HG02852 (cell line): ENCODE data around the gene RPS24.
"Not testable (repeated sequence)": the region's sequence is repeated elsewhere in the genome, so short reads cannot be mapped to it uniquely, and the experiment has no call there.

ENCODE experiments used
- ATAC-seq: cut with Tn5 transposase; IDR thresholded peaks from one replicate; pipeline ENCODE4 v1.9.1; 2021; ENCODE audit warnings: mild to moderate bottlenecking, moderate library complexity; ENCODE audit not compliant: unreplicated experiment

RPS24 gene

DNA sequence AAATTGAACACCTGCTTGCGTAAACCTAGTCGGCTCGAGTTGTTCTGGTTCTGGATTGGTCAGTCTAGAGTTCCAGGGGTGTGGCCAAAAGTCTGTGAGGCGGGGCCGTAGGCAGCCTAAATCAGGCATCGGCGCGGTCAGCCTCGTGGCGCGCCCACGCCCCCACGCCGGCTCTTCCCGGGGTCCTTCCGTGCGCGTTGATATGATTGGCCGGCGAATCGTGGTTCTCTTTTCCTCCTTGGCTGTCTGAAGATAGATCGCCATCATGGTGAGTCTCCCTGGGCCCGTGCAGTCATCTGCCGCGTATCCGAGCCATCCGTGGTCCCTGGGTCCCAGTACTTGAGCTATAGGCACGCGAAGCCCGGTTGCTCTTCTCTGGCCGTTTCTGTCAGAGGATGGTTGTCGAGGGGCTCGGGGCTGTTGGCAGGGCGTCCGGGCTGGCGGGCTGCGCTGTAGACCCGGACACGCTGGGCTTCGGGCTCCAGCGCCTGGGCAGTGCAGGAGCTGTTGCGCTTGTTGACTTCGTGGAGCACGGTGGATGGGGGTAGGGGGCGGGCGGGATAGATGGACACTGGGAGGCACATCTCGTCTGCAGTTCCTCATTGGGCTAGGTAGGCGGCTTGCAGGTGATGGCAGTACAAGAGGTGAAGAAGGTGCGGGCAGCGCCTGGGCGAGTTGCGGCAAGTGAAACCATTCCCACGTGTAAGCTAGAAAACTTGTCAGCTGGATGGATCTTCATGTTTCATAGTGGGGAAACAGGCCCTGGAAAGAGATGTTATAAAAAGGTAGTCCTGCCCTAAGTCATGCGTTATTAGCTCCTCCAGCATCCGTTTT lies at the start of gene RPS24:
RPS24 (plus strand) TSS at position 227 of the 834 bp plus-strand sequence; CDS start at position 266, 39 bp downstream.
- ATAC-seq, result peak; percentile 82

DNA sequence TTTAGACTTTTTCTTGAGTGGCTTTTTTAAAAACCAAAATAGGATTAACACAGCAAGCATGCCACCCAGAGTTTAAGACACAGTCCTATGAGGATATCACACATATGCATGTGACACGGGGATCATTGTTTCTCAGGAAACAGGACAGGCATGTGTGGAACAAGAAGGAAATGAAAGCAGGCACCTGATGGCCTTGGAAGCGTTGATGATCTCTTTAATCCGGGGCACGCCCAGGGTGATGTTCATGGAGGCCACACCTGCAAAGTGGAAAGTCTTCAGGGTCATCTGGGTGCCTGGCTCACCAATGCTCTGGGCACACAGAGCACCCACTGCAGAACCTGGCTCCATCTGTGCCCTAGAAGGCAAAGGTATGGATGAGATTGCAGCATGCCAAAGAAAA lies 48.7 kb upstream of the RPS24 start:
- no peak for ATAC-seq

DNA sequence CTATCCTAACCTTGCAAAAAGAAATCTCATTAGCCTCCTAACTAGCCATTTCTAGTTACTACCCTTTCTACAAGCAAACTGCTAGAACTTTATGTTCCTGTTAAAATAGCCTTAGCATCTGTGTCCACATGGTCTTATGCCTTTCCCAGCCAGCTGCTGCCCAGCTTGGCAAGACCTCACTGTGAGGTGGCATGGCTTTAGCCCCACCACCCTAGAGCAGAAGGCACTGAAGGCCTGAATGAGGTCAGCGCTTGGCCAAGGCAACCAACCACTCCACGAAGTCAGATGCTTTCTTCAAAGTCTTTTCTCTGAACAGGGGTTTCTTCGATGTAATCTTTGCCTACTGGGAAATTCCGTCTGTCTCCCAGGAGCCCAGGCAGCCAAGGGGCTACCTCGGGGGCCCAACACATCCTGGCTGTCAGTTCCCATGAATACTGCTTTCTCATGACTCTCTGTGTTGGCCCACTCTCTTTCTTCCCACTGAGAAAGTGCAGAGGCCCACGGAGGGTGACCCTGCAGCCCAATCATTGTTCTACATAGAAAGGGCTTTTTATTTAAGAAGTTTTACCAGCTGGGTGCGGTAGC lies 45.9 kb upstream of the RPS24 start:
- ATAC-seq, result no peak

DNA sequence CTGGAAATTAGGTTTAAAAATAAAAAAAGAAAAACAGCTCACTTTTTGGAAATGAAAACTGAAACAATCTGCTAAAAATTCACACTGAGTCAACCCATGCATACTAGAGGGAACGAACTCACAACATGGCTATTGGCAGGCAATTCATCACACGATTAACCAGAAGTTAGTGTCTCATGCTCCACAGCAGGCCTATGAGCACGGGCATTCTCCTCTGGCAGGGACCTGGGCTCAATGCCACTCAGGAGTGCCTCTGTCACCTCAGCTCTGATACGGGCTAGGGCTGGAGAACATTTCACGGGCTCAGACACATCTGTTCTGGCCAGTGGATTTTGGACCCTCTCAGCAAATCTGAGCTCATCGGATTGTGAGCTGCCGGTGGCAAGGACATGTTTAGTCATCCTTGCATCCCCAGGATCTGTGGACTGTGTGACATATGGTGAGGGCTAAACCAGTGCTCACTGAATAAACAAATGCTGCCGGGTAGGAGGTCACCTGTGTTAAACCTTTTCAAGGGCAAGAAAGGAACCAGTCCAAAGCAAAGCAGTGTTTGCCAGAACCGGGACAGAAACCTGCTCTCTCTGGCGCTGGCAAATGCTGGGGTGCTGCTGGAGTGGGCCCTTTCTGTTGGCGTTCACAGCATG lies 44.5 kb upstream of the RPS24 start:
- no peak for ATAC-seq

GRCh38 chr10:77993620-77994019 lies 40.0 kb upstream of the RPS24 start:
- no peak for ATAC-seq

- not testable (repeated sequence) for ATAC-seq
These were observed 34.9 kb upstream of the RPS24 start for GRCh38 chr10:77998780-77999179.

GRCh38 chr10:78000206-78000605 lies 33.5 kb upstream of the RPS24 start:
- no peak for ATAC-seq

- no peak for ATAC-seq
These were observed 32.6 kb upstream of the RPS24 start for GRCh38 chr10:78000956-78001472.

DNA sequence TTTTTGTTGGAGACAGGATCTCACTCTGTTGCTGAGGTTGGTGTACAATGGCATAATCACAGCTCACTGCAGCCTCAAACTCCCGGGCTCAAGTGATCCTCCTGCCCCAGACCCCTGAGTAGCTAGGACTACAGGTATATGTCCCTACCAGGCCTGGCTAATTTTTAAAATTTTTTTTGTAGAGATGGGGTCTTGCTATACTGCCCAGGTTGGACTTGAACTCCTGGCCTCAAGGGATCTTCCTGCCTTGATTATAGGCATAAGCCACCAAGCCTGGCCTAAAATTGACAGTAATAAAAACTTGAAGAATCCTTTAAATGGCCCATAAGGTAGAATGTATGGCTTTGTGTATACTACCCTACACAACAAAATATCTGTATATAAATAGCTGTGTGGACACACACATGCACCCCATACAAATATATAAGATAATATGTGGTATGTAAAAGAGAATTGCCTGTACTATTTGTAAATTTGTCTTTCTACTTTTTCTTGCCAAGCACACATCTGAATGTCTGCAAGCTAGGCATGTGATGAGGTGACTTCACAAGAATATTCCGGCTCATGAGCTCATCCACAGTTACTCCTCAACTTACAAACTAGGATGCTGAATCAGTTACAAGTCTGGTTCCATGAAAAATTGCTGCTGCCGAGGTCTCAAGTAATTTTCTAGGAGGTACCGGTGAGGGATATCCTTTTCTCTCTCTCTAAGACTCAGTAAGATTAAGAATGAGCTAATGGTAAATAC lies 30.9 kb upstream of the RPS24 start:
- ATAC-seq, result no peak

- ATAC-seq, result no peak
These were observed 29.2 kb upstream of the RPS24 start for GRCh38 chr10:78004215-78005026.

GRCh38 chr10:78007172-78007571 lies 26.5 kb upstream of the RPS24 start:
- no peak for ATAC-seq

DNA sequence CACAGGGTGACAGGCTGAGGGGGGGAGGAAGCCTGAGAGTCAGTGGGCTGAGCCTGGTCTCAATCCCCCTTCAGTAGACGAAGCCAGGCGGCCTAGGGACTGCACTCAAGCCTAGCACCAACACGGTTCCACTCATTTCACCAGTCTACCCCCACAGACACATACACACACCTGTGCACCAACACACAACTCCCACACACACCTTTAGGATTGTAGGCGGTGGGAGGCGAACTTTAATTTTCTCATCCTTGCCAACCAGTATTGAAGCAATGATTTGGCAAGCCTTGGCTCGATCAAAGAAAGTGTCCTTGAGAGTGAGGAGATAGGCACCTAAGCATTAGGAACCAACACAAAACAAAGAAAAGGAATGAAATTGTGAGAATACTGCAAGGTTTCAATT lies 24.0 kb upstream of the RPS24 start:
- no peak for ATAC-seq

GRCh38 chr10:78010278-78010677 lies 23.4 kb upstream of the RPS24 start:
- ATAC-seq, result no peak

DNA sequence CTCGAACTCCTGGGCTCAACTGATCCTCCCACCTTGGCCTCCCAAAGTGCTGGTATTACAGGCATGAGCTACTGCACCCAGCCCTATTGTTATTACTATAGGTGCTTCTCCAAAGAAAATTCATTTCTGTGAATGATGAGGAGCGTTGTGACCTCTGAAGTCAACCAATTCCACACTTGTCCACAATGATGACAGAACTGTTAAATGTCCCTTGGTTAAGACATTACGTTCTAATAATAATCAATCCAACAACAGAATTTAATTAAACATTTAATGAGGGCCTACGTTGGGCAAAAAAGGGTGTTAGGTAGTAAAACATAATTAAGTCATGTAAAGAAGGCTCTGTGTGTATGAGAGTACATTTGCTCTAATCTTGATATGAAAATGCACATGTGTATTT lies 22.6 kb upstream of the RPS24 start:
- no peak for ATAC-seq

GRCh38 chr10:78013564-78013963 lies 20.1 kb upstream of the RPS24 start:
- no peak for ATAC-seq

- ATAC-seq, result no peak
These were observed 18.1 kb upstream of the RPS24 start for GRCh38 chr10:78015546-78015945.

- ATAC-seq, result no peak
These were observed 15.8 kb upstream of the RPS24 start for GRCh38 chr10:78017856-78018255.

GRCh38 chr10:78019264-78019663 lies 14.4 kb upstream of the RPS24 start:
- ATAC-seq, result no peak

GRCh38 chr10:78021201-78021600 lies 12.5 kb upstream of the RPS24 start:
- no peak for ATAC-seq

DNA sequence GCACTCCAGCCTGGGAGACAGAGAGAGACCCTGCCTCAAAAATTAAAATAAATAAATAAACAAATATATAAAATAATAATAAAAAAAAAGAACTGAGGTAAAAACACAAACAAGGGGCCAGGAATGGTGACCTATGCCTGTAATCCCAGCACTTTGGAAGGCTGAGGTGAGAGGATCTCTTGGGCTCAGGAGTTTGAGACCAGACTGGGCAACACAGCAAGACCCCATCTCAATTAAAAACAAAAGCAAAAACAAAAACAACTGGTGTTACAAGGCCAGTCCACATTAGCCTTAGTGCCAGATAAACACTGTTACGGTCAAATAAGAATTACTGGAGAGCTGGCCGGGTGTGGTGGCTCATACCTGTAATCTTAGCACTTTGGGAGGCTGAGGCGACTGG lies 9.9 kb upstream of the RPS24 start:
- no peak for ATAC-seq
